Testis (tissue), 3 donors: ENCODE data around the gene DCTD. TPM values are rescaled to one million over a fixed set of nuclear protein-coding genes. Genes with fewer than 3 reads are reported as not detected.

ENCODE experiments used
- DNase-seq: peaks from one replicate; pipeline ENCODE4 v3.0.0-alpha.2; 2019
- H3K27ac ChIP-seq, 2 donors: fragments of 200-600 bp; sonication (generic); one replicate each; pipeline ENCODE4 v1.5.1; 2019
- H3K27me3 ChIP-seq: fragments of 200-600 bp; sonication (generic); one replicate; pipeline ENCODE4 v1.5.1; 2019
- H3K36me3 ChIP-seq: fragments of 200-600 bp; sonication (generic); one replicate; pipeline ENCODE4 v1.5.1; 2017; ENCODE audit warnings: low read depth; ENCODE audit errors: missing control alignments
- H3K4me1 ChIP-seq: fragments of 200-600 bp; sonication (generic); one replicate; pipeline ENCODE4 v1.5.1; 2019
- H3K4me3 ChIP-seq, 2 donors: fragments of 200-600 bp; sonication (generic); one replicate each; pipeline ENCODE4 v1.5.1; 2017 to 2019
- H3K9me3 ChIP-seq: fragments of 200-600 bp; sonication (generic); one replicate; pipeline ENCODE4 v1.5.1; 2017
- POLR2A ChIP-seq: fragments of 450-650 bp; IDR thresholded peaks from one replicate; pipeline ENCODE4 v1.6.1; 2017; ENCODE audit warnings: antibody characterized with exemption, mild to moderate bottlenecking, moderate library complexity
- WGBS, 2 donors: methylation state at CpG; one replicate each; pipeline ENCODE4 v1.1.5; 2018; 5-methylcytosine and 5-hydroxymethylcytosine counted together
- intact Hi-C: fragments of 100-400 bp; cut with DNase I; formaldehyde crosslinking; loops from one replicate; pipeline ENCODE4 v1.15.1; 2023; ENCODE audit warnings: low total_unique reads
- polyA plus RNA-seq: library from polyadenylated mRNA; stranded (reverse); fragments of 350-450 nt; fragmentation: Illumina TruSeq; extraction: RNeasy Lipid Tissue Mini Kit (QIAGEN cat#74804); gene quantifications from one replicate; pipeline ENCODE4 v1.2.3, GENCODE V29; 2014; ENCODE audit warnings: low read depth, low replicate concordance; ENCODE audit not compliant: insufficient read depth
- total RNA-seq, 2 donors: library from RNA; depleted of rRNA; stranded (reverse); fragments of >200 nt; gene quantifications; one replicate each; pipeline ENCODE4 v1.2.3, GENCODE V29; 2016
- TF ChIP-seq, protein P1 (sequence below), 3 experiments: fragments of 450-650 bp in 2 of 3; fragments of 200-600 bp in 1 of 3; sonication (generic) in 1 of 3; IDR thresholded peaks; one replicate each; pipeline ENCODE4 v1.5.1; 2016 to 2019; ENCODE audit warnings: antibody characterized with exemption in 3 of 3, mild to moderate bottlenecking in 2 of 3, moderate library complexity in 1 of 3

The DCTD gene
- total and polyA plus RNA-seq, 3 donors from 2014 or later: 41.8 to 56.5 (median 45.6) TPM

DNA sequence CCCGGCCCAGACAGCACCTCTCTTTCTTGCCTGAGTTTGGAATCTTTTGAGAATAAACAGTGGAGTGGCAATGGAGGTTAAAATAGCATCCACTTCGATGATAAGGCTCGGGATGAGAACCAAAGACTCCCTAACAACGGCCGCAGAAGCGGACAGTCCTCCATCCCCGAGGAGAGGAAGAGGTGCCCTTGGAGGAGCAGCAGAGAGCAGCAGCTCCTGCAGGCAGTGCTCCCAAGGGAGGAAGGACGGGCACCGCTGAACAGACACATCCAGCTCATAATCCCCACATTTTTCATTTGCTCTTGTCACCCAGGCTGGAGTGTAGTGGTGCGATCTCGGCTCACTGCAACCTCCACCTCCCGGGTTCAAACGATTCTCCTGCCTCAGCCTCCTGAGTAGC, 61.3 kb downstream of the DCTD start:
- intact Hi-C loops: no loop called here
- H3K4me1 ChIP-seq: no peaks in the 10 kb centered on the region

DNA sequence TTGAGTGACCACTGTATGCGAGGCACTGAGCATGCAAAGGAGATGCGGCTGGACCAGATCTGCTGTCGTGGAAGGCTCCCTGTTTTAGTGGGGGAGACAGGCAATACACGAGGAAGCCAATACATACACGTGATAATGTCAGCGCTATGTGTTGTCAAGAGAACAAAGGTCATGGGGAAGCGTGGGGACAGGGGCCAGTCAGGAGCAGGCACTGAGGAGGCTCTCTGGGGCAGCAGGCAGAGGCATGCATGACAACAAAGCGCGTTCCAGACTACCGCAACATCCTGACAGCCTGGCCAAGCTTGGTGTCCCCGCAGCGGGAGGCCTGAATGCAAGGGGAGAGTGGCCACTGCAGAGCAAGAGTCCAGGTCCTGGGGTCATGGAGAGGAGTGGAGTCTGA, 61.9 kb downstream of the DCTD start:
- intact Hi-C loops: no loop called here

More for the DNA sequence above, 61.3 kb downstream of the DCTD start:
- H3K36me3 ChIP-seq: no peaks in the 10 kb centered on the region
- 76 to 86% methylated on average over 13 of the region's 13 CpGs for WGBS, 2 donors
- H3K9me3 ChIP-seq: no peaks in the 10 kb centered on the region
- no peak for TF ChIP-seq POLR2A
- TF ChIP-seq, protein P1, sequence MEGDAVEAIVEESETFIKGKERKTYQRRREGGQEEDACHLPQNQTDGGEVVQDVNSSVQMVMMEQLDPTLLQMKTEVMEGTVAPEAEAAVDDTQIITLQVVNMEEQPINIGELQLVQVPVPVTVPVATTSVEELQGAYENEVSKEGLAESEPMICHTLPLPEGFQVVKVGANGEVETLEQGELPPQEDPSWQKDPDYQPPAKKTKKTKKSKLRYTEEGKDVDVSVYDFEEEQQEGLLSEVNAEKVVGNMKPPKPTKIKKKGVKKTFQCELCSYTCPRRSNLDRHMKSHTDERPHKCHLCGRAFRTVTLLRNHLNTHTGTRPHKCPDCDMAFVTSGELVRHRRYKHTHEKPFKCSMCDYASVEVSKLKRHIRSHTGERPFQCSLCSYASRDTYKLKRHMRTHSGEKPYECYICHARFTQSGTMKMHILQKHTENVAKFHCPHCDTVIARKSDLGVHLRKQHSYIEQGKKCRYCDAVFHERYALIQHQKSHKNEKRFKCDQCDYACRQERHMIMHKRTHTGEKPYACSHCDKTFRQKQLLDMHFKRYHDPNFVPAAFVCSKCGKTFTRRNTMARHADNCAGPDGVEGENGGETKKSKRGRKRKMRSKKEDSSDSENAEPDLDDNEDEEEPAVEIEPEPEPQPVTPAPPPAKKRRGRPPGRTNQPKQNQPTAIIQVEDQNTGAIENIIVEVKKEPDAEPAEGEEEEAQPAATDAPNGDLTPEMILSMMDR (IDR thresholded peaks at IDR 0.05): no peak
- H3K27me3 ChIP-seq: no peaks in the 10 kb centered on the region
- H3K27ac ChIP-seq: no peak overlapping the region
- H3K4me3 ChIP-seq: no peak overlapping the region
- no peak for DNase-seq

DNA sequence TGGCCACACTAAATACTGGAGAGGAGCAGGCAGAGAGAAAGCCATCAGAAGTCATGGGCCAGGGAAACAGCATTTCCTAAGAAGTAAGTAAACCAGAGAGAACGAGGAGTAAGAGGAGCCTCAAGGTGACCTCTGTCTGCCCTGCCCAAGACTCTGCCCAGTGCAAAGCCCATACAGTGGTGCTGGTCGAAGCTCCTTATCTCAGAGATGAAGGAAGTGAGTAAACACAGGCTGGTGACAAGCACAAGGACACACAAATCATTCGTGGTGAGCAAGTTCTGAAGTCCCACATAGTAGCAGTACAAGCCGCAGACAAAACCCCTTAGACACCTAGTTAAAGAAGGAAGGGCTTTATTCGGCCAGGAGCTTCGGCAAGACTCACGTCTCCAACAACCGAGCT, 62.7 kb downstream of the DCTD start:
- Histone ChIP-seq H3K4me1 (no peaks in the 10 kb centered on the region), H3K27me3 (no peaks in the 10 kb centered on the region), H3K36me3 (no peaks in the 10 kb centered on the region), H3K9me3 (no peaks in the 10 kb centered on the region), H3K4me3 (no peak overlapping the region), H3K27ac (no peak overlapping the region)
- intact Hi-C loops: no loop called here
- 82 to 85% methylated on average over 8 of the region's 8 CpGs for whole genome bisulfite sequencing, 2 donors
- TF ChIP-seq, protein P1 (IDR thresholded peaks at IDR 0.05): no peak
- TF ChIP-seq POLR2A: no peak
- DNase-seq: no peak

More for the DNA sequence above, 61.9 kb downstream of the DCTD start:
- no peak for DNase-seq
- Histone ChIP-seq H3K4me1 (no peaks in the 10 kb centered on the region), H3K4me3 (no peak overlapping the region), H3K36me3 (no peaks in the 10 kb centered on the region), H3K27ac (no peak overlapping the region), H3K9me3 (no peaks in the 10 kb centered on the region), H3K27me3 (no peaks in the 10 kb centered on the region)
- no peak for TF ChIP-seq POLR2A
- TF ChIP-seq, protein P1 (IDR thresholded peaks at IDR 0.05): no peak
- WGBS, 2 donors: 89 to 90% methylated on average over 12 of the region's 12 CpGs

DNA sequence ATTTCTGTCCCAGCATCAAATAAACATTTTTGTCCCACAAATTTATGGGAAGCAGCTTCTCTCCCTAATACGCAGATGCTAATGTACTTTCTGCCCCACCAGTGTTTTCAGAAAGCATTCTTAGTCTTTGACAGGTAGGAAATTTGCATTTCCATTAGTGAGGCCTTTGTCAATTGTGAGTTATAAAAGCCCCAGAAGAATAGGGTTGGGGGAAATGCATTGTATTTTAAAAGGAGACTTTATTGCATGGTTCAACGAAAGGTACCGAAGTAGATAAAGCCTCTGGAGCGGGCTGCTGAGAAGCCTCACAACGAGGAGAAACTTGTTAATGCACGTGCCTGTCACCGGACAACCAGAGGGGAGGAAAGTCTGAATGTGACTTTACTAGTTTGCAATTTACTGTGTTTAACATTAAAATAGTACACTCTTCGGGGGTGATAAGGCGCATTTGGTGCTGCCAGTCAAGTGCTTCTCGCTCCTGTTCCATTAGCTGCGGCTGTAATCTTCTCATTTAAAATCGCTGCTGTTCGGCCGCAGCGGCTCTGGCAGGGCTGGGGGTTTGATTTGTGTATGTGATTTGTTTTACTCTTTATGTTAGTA, 63.4 kb downstream of the DCTD start:
- TF ChIP-seq POLR2A: no peak
- TF ChIP-seq, protein P1 (IDR thresholded peaks at IDR 0.05): no peak
- no peaks in the 10 kb centered on the region for H3K27me3 ChIP-seq
- no peaks in the 10 kb centered on the region for H3K9me3 ChIP-seq
- H3K4me1 ChIP-seq: no peaks in the 10 kb centered on the region
- no peaks in the 10 kb centered on the region for H3K36me3 ChIP-seq
- no peak for DNase-seq
- 95 to 96% methylated on average over 15 of the region's 15 CpGs for WGBS, 2 donors
- no peak overlapping the region for H3K27ac ChIP-seq
- H3K4me3 ChIP-seq: no peak overlapping the region
- intact Hi-C loops: no loop called here

DNA sequence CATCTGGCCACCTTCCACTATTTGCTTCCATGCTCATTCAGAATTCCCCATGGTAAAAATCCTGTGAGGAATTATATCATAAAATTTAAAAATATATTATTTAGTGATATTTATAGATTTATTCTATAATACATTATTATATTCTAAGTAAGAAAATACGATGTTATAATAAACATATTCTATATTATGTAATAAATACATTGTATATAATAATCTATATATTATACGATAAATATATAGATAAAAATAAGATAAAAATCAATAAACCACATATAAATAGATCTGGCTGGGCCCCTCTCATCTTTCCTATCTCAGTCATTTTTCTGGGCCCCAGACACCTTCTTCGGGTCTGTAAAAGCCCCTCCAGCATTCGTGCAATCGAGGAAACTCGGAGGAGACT, 68.5 kb downstream of the DCTD start:
- Histone ChIP-seq H3K4me3 (no peak overlapping the region), H3K27ac (no peak overlapping the region), H3K9me3 (no peaks in the 10 kb centered on the region), H3K4me1 (no peaks in the 10 kb centered on the region), H3K36me3 (no peaks in the 10 kb centered on the region), H3K27me3 (no peaks in the 10 kb centered on the region)
- DNase-seq: no peak
- WGBS, 2 donors: 91 to 93% methylated on average over 6 of the region's 6 CpGs
- TF ChIP-seq POLR2A: no peak
- TF ChIP-seq, protein P1 (IDR thresholded peaks at IDR 0.05): no peak
- intact Hi-C loops: no loop called here
